ENCODE results near the gene TLCD3A.

TLCD3A gene

GRCh38 chr17:740240-741017, 8.0 kb downstream of the TLCD3A start:
- TF ChIP-seq CTCF (IDR thresholded peaks at IDR 0.05; ENCODE audit: low read depth, low read length, missing control alignments), result no peak
- H3K4me3 ChIP-seq (replicated peaks; ENCODE audit: low read depth, low read length), result no peak overlapping the region
- no peak for DNase-seq (ENCODE audit: extremely low read depth, low read depth)

- DNase-seq (ENCODE audit: extremely low read depth, low read depth), result no peak
- H3K4me3 ChIP-seq (replicated peaks; ENCODE audit: low read depth, low read length), result no peak overlapping the region
- no peak for TF ChIP-seq CTCF (IDR thresholded peaks at IDR 0.05; ENCODE audit: low read depth, low read length, missing control alignments)
Observed at GRCh38 chr17:742147-742793, 9.9 kb downstream of the TLCD3A start.

GRCh38 chr17:743139-743538, 10.7 kb downstream of the TLCD3A start:
- no peak overlapping the region for H3K4me3 ChIP-seq (replicated peaks; ENCODE audit: low read depth, low read length)
- DNase-seq (ENCODE audit: extremely low read depth, low read depth), result no peak
- TF ChIP-seq CTCF (IDR thresholded peaks at IDR 0.05; ENCODE audit: low read depth, low read length, missing control alignments), result no peak

GRCh38 chr17:744937-745336, 12.5 kb downstream of the TLCD3A start:
- no peak for DNase-seq (ENCODE audit: extremely low read depth, low read depth)
- no peak overlapping the region for H3K4me3 ChIP-seq (replicated peaks; ENCODE audit: low read depth, low read length)
- no peak for TF ChIP-seq CTCF (IDR thresholded peaks at IDR 0.05; ENCODE audit: low read depth, low read length, missing control alignments)

DNA sequence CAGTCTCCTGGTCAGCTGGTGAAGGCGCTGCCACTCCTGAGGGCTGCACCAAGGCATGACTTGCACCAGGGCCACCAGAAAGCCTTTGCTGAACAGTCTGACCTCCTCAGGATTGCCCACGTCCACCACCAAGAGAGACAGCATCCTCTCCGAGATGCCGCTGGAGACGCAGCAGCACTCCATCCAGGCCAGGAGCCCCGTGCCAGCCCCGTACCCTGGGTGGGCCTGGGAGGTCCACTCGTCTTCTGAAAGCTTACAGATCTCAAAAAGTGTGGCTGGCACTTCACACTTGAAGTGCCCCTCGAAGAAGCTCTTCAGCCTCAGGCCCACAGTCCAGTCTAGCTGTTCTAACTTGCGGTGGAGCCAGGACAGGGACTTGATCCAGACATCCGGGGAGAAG, 13.0 kb downstream of the TLCD3A start:
- DNase-seq (ENCODE audit: extremely low read depth, low read depth), result no peak
- H3K4me3 ChIP-seq (replicated peaks; ENCODE audit: low read depth, low read length), result no peak overlapping the region
- TF ChIP-seq CTCF (IDR thresholded peaks at IDR 0.05; ENCODE audit: low read depth, low read length, missing control alignments), result no peak

GRCh38 chr17:746181-746580, 13.8 kb downstream of the TLCD3A start:
- no peak overlapping the region for H3K4me3 ChIP-seq (replicated peaks; ENCODE audit: low read depth, low read length)
- no peak for DNase-seq (ENCODE audit: extremely low read depth, low read depth)
- TF ChIP-seq CTCF (IDR thresholded peaks at IDR 0.05; ENCODE audit: low read depth, low read length, missing control alignments), result no peak

Measured in HFF-Myc (cell line).